ENCODE results near the gene MRPL49. TPM values are rescaled to one million over a fixed set of nuclear protein-coding genes. Genes with fewer than 3 reads are reported as not detected.

Gene MRPL49
- total RNA-seq: 10 to 100 TPM; 36.8 to 37.5 (median 36.9) TPM
- total RNA-seq (2013): 49.6 TPM

DNA sequence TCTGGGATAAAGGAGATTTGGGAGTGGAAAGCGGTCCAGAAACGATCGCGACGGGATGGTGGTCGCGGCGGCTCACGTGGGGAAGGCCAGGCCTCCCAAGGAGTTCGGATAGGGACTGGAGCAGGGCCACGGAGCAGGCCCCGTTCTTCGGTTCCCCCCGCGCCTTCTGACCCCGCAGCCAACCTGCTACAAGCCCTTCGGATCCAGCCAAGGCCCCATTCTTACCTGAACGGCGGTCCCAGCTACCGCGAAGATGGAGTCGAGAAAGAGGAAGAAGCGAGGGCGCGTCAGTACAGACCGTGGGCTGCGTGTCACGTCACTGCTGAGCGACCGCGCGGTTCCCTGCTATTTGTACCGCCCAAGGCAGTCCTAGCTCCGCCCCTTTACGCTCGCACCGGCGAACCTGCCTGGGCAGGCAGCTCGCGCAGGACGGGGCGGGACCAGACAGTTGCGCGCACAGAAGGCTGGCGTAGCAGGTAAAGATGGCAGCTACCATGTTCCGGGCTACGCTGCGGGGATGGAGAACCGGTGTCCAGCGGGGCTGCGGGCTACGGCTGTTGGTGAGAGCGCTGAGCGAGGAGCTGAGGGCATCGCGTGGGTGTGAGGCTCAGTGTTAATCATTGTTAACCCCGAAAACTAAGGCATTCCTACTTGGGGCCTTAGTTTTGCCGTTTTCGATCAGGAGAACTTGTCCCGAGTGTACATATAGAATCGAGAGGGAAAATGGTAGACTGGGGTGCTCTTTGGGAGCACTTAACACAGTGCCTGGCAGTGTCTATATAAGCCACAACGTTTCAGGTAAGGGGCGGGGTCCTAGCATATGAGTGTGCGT, at the start of gene MRPL49, which contains the start of gene FAU:
MRPL49 (plus strand) TSS at position 457 of the 832 bp plus-strand sequence; CDS start at position 483, 26 bp downstream.
FAU (minus strand) TSS at position 270 of the 832 bp plus-strand sequence. CDS start 321 bp downstream, outside the sequence.
- peaks cover 25 to 46% of the 10 kb centered on the region in 2 donors for H3K4me1 Mint-ChIP-seq
- H3K4me3 Mint-ChIP-seq: peak within 1 kb of the TSS; percentile 98
- ATAC-seq (peak; percentile 80 to 91 (median 80)), DNase-seq (peak; percentile 97 to 100)
- Histone ChIP-seq H3K36me3 (ENCODE audit: control insufficient read depth, insufficient read depth, low read length) (peaks cover 56% of the 10 kb centered on the region), H3K27me3 (ENCODE audit: control insufficient read depth, insufficient read depth, low read length) (no peaks in the 10 kb centered on the region), H3K9me3 (ENCODE audit: control insufficient read depth, insufficient read depth, low read length) (no peaks in the 10 kb centered on the region), H3K4me1 (ENCODE audit: control insufficient read depth, insufficient read depth, low read length) (peaks cover 26% of the 10 kb centered on the region), H3K27ac (ENCODE audit: low read length) (peak within 1 kb of the TSS; percentile 97), H3K4me3 (ENCODE audit: low read length) (peak within 1 kb of the TSS; percentile 91)
- peak within 1 kb of the TSS; percentile 99 to 100 for H3K27ac Mint-ChIP-seq
- H3K36me3 Mint-ChIP-seq: no peaks in the 10 kb centered on the region
- intact Hi-C loops (cut with micrococcal nuclease): loop anchor here (1.0 to 5.0 kb wide), 3 partner anchors 13 to 205 kb away; partner anchors contain the start of genes ATG2A, CDCA5 and ZFPL1
- TF ChIP-seq CTCF (IDR thresholded peaks at IDR 0.05): no peak
- under 1% methylated on average over 64 of the region's 64 CpGs for WGBS (ENCODE audit: insufficient coverage)
- H3K27me3 Mint-ChIP-seq (ENCODE audit: low read depth in 2 of 2): no peaks in the 10 kb centered on the region
- H3K9me3 Mint-ChIP-seq: no peaks in the 10 kb centered on the region

- DNase-seq: no peak
- Histone ChIP-seq H3K27ac (ENCODE audit: low read length) (no peak overlapping the region), H3K4me3 (ENCODE audit: low read length) (no peak overlapping the region), H3K27me3 (ENCODE audit: control insufficient read depth, insufficient read depth, low read length) (no peaks in the 10 kb centered on the region), H3K4me1 (ENCODE audit: control insufficient read depth, insufficient read depth, low read length) (no peaks in the 10 kb centered on the region), H3K36me3 (ENCODE audit: control insufficient read depth, insufficient read depth, low read length) (no peaks in the 10 kb centered on the region), H3K9me3 (ENCODE audit: control insufficient read depth, insufficient read depth, low read length) (no peaks in the 10 kb centered on the region)
- H3K27ac Mint-ChIP-seq: no peak overlapping the region
- intact Hi-C loops (cut with micrococcal nuclease): no loop called here
- no peak overlapping the region for H3K4me3 Mint-ChIP-seq
- H3K4me1 Mint-ChIP-seq: no peaks in the 10 kb centered on the region
- H3K36me3 Mint-ChIP-seq: no peaks in the 10 kb centered on the region
- 84% methylated on average over 1 of the region's 1 CpG for WGBS (ENCODE audit: insufficient coverage)
- H3K9me3 Mint-ChIP-seq: no peaks in the 10 kb centered on the region
- H3K27me3 Mint-ChIP-seq (ENCODE audit: low read depth in 2 of 2): no peaks in the 10 kb centered on the region
- ATAC-seq: no peak
- TF ChIP-seq CTCF (IDR thresholded peaks at IDR 0.05): no peak
Observed at GRCh38 chr11:65072631-65072966, 49.5 kb upstream of the MRPL49 start.

- no peak for DNase-seq
- H3K4me1 ChIP-seq (ENCODE audit: control insufficient read depth, insufficient read depth, low read length): no peaks in the 10 kb centered on the region
- H3K27ac ChIP-seq (ENCODE audit: low read length): no peak overlapping the region
- no peak overlapping the region for H3K4me3 ChIP-seq (ENCODE audit: low read length)
- ATAC-seq: no peak
- Mint-ChIP-seq H3K4me3 (no peak overlapping the region), H3K4me1 (no peaks in the 10 kb centered on the region), H3K36me3 (no peaks in the 10 kb centered on the region), H3K27me3 (ENCODE audit: low read depth in 2 of 2) (no peaks in the 10 kb centered on the region), H3K9me3 (no peaks in the 10 kb centered on the region), H3K27ac (peak overlapping the region in 1 of 2 donors; percentile 22)
- TF ChIP-seq CTCF (IDR thresholded peaks at IDR 0.05): no peak
- intact Hi-C loops (cut with micrococcal nuclease): loop anchor here (5.0 kb wide), 1 partner anchor 65 kb away; the partner anchor contains the start of gene ARL2
- no peaks in the 10 kb centered on the region for H3K27me3 ChIP-seq (ENCODE audit: control insufficient read depth, insufficient read depth, low read length)
- no peaks in the 10 kb centered on the region for H3K9me3 ChIP-seq (ENCODE audit: control insufficient read depth, insufficient read depth, low read length)
- WGBS (ENCODE audit: insufficient coverage): 87% methylated on average over 4 of the region's 4 CpGs
- H3K36me3 ChIP-seq (ENCODE audit: control insufficient read depth, insufficient read depth, low read length): no peaks in the 10 kb centered on the region
Observed at GRCh38 chr11:65077451-65077850, 44.7 kb upstream of the MRPL49 start.

Measured in natural killer cell (primary cell).